NCI-H2171 treated with DMSO at 0.1 percent for 48 hours (cell line): ENCODE measurements around the gene SULT6B1.
"Not testable (repeated sequence)": the region's sequence is repeated elsewhere in the genome, so short reads cannot be mapped to it uniquely, and the experiment has no call there.

Source experiments
- DNase-seq: peaks from one replicate; lab custom pipeline; 2025; lab: John Stamatoyannopoulos, UW

The SULT6B1 gene

GRCh38 chr2:37195862-37196319 lies 7.4 kb upstream of the SULT6B1 start:
- not testable (repeated sequence) for DNase-seq

GRCh38 chr2:37192551-37192950 lies 4.1 kb upstream of the SULT6B1 start:
- no peak for DNase-seq

GRCh38 chr2:37191747-37192146 lies 3.3 kb upstream of the SULT6B1 start:
- DNase-seq, result no peak

GRCh38 chr2:37191253-37191652 lies 2.8 kb upstream of the SULT6B1 start:
- DNase-seq, result no peak

- no peak for DNase-seq
Measured at GRCh38 chr2:37190290-37190689, 1.8 kb upstream of the SULT6B1 start.

GRCh38 chr2:37189452-37190153 lies 1.1 kb upstream of the SULT6B1 start:
- DNase-seq, result no peak

GRCh38 chr2:37181726-37182684 lies 6.5 kb downstream of the SULT6B1 start:
- no peak for DNase-seq

GRCh38 chr2:37180640-37181039 lies 7.8 kb downstream of the SULT6B1 start:
- no peak for DNase-seq

- no peak for DNase-seq
Measured at GRCh38 chr2:37180006-37180639, 8.3 kb downstream of the SULT6B1 start.

GRCh38 chr2:37173741-37174140 lies 14.7 kb downstream of the SULT6B1 start:
- no peak for DNase-seq

- no peak for DNase-seq
Measured at GRCh38 chr2:37171624-37171950, 16.9 kb downstream of the SULT6B1 start.

- peak; percentile 48 for DNase-seq
Measured at GRCh38 chr2:37168217-37168981, 20.1 kb downstream of the SULT6B1 start.

- DNase-seq, result no peak
Measured at GRCh38 chr2:37167636-37168180, 20.8 kb downstream of the SULT6B1 start.

- no peak for DNase-seq
Measured at GRCh38 chr2:37164757-37165156, 23.7 kb downstream of the SULT6B1 start.

GRCh38 chr2:37156857-37157714 lies 31.4 kb downstream of the SULT6B1 start, which contains the start of gene EIF2AK2:
Gene EIF2AK2, minus strand, starts transcription at chr2:37156980. Its CDS starts 9,174 bp downstream, at chr2:37147806.
- peak; percentile 80 for DNase-seq

- DNase-seq, result peak; percentile 47
Measured at GRCh38 chr2:37156071-37156856, 32.2 kb downstream of the SULT6B1 start.

- DNase-seq, result no peak
Measured at GRCh38 chr2:37154785-37155184, 33.7 kb downstream of the SULT6B1 start.

- no peak for DNase-seq
Measured at GRCh38 chr2:37153224-37153623, 35.2 kb downstream of the SULT6B1 start.

- no peak for DNase-seq
Measured at GRCh38 chr2:37149626-37150322, 38.7 kb downstream of the SULT6B1 start.
